Measurements from ENCODE around the gene POP4.

POP4 gene

GRCh38 chr19:29662278-29662603 lies 56.2 kb downstream of the POP4 start:
- DNase-seq (ENCODE audit: low read depth in 2 of 2): no peak

GRCh38 chr19:29662604-29663404 lies 56.7 kb downstream of the POP4 start:
- DNase-seq (ENCODE audit: low read depth in 2 of 2): no peak

- no peak for DNase-seq (ENCODE audit: low read depth in 2 of 2)
These were observed 58.0 kb downstream of the POP4 start for GRCh38 chr19:29663861-29664752.

- DNase-seq (ENCODE audit: low read depth in 2 of 2): no peak
These were observed 58.7 kb downstream of the POP4 start for GRCh38 chr19:29664753-29665214.

- DNase-seq (ENCODE audit: low read depth in 2 of 2): peak; percentile 69 to 82
These were observed 59.2 kb downstream of the POP4 start, which contains the start of gene PLEKHF1 for GRCh38 chr19:29665215-29665825. PLEKHF1 (plus strand) TSS chr19:29665461; CDS start chr19:29673840, 8,379 bp downstream.

GRCh38 chr19:29665826-29666577 lies 59.9 kb downstream of the POP4 start:
- no peak for DNase-seq (ENCODE audit: low read depth in 2 of 2)
